Measurements from ENCODE around the gene TXNDC15.
"Not testable (repeated sequence)": the region's sequence is repeated elsewhere in the genome, so short reads cannot be mapped to it uniquely, and the experiment has no call there.

Gene TXNDC15

GRCh38 chr5:134904610-134905245 is 30.6 kb downstream of the TXNDC15 start, which contains the start of gene PCBD2:
Gene PCBD2 (plus strand): TSS chr5:134905131. CDS start chr5:134905140, 9 bp downstream.
- Histone ChIP-seq H3K4me3 (ENCODE audit: low read length in 2 of 2) (peak within 1 kb of the TSS; percentile 86 to 87), H3K9ac (ENCODE audit: low read length in 2 of 2) (peak within 1 kb of the TSS; percentile 84 to 96), H3K4me1 (ENCODE audit: control insufficient read depth, insufficient read depth, low read length) (no peaks in the 10 kb centered on the region), H3K9me3 (ENCODE audit: control insufficient read depth in 2 of 2, low read length in 2 of 2) (no peaks in the 10 kb centered on the region), H3K27ac (ENCODE audit: low read length) (peak within 1 kb of the TSS; percentile 93), H3K27me3 (ENCODE audit: control insufficient read depth in 1 of 2, insufficient read depth in 2 of 2, low read length in 2 of 2) (no peaks in the 10 kb centered on the region), H3K36me3 (ENCODE audit: control insufficient read depth in 2 of 2, insufficient read depth in 2 of 2, low read length in 2 of 2) (peaks cover 2 to 4% of the 10 kb centered on the region in 2 donors)

GRCh38 chr5:134905246-134905996 is 31.2 kb downstream of the TXNDC15 start:
- Histone ChIP-seq H3K27me3 (ENCODE audit: control insufficient read depth in 1 of 2, insufficient read depth in 2 of 2, low read length in 2 of 2) (no peaks in the 10 kb centered on the region), H3K4me1 (ENCODE audit: control insufficient read depth, insufficient read depth, low read length) (no peaks in the 10 kb centered on the region), H3K9me3 (ENCODE audit: control insufficient read depth in 2 of 2, low read length in 2 of 2) (no peaks in the 10 kb centered on the region), H3K9ac (ENCODE audit: low read length in 2 of 2) (peak overlapping the region; percentile 80 to 84), H3K4me3 (ENCODE audit: low read length in 2 of 2) (peak overlapping the region; percentile 86 to 87), H3K36me3 (ENCODE audit: control insufficient read depth in 2 of 2, insufficient read depth in 2 of 2, low read length in 2 of 2) (peaks cover 3 to 8% of the 10 kb centered on the region in 2 donors), H3K27ac (ENCODE audit: low read length) (peak overlapping the region; percentile 93)

- Histone ChIP-seq H3K4me3 (ENCODE audit: low read length in 2 of 2) (no peak overlapping the region), H3K36me3 (ENCODE audit: control insufficient read depth in 2 of 2, insufficient read depth in 2 of 2, low read length in 2 of 2) (peaks cover 4 to 18% of the 10 kb centered on the region in 2 donors), H3K27ac (ENCODE audit: low read length) (no peak overlapping the region), H3K27me3 (ENCODE audit: control insufficient read depth in 1 of 2, insufficient read depth in 2 of 2, low read length in 2 of 2) (no peaks in the 10 kb centered on the region), H3K4me1 (ENCODE audit: control insufficient read depth, insufficient read depth, low read length) (no peaks in the 10 kb centered on the region), H3K9me3 (ENCODE audit: control insufficient read depth in 2 of 2, low read length in 2 of 2) (no peaks in the 10 kb centered on the region), H3K9ac (ENCODE audit: low read length in 2 of 2) (no peak overlapping the region)
Observed at GRCh38 chr5:134906811-134907210, 32.6 kb downstream of the TXNDC15 start.

- H3K4me3 ChIP-seq (ENCODE audit: low read length in 2 of 2); H3K27ac ChIP-seq (ENCODE audit: low read length); H3K4me1 ChIP-seq (ENCODE audit: control insufficient read depth, insufficient read depth, low read length); H3K27me3 ChIP-seq (ENCODE audit: control insufficient read depth in 1 of 2, insufficient read depth in 2 of 2, low read length in 2 of 2); H3K9me3 ChIP-seq (ENCODE audit: control insufficient read depth in 2 of 2, low read length in 2 of 2); H3K9ac ChIP-seq (ENCODE audit: low read length in 2 of 2): not testable (repeated sequence)
- peaks cover 13 to 32% of the 10 kb centered on the region in 2 donors for H3K36me3 ChIP-seq (ENCODE audit: control insufficient read depth in 2 of 2, insufficient read depth in 2 of 2, low read length in 2 of 2)
Observed at GRCh38 chr5:134910752-134911151, 36.6 kb downstream of the TXNDC15 start.

- H3K9ac ChIP-seq (ENCODE audit: low read length in 2 of 2) = no peak overlapping the region
- H3K27ac ChIP-seq (ENCODE audit: low read length) = no peak overlapping the region
- H3K36me3 ChIP-seq (ENCODE audit: control insufficient read depth in 2 of 2, insufficient read depth in 2 of 2, low read length in 2 of 2) = peaks cover 13 to 36% of the 10 kb centered on the region in 2 donors
- no peaks in the 10 kb centered on the region for H3K27me3 ChIP-seq (ENCODE audit: control insufficient read depth in 1 of 2, insufficient read depth in 2 of 2, low read length in 2 of 2)
- no peaks in the 10 kb centered on the region for H3K9me3 ChIP-seq (ENCODE audit: control insufficient read depth in 2 of 2, low read length in 2 of 2)
- no peak overlapping the region for H3K4me3 ChIP-seq (ENCODE audit: low read length in 2 of 2)
- no peaks in the 10 kb centered on the region for H3K4me1 ChIP-seq (ENCODE audit: control insufficient read depth, insufficient read depth, low read length)
Observed at GRCh38 chr5:134911285-134912206, 37.4 kb downstream of the TXNDC15 start.

- Histone ChIP-seq H3K9me3 (ENCODE audit: control insufficient read depth in 2 of 2, low read length in 2 of 2) (no peaks in the 10 kb centered on the region), H3K27ac (ENCODE audit: low read length) (no peak overlapping the region), H3K4me3 (ENCODE audit: low read length in 2 of 2) (no peak overlapping the region), H3K9ac (ENCODE audit: low read length in 2 of 2) (no peak overlapping the region), H3K36me3 (ENCODE audit: control insufficient read depth in 2 of 2, insufficient read depth in 2 of 2, low read length in 2 of 2) (peaks cover 16 to 38% of the 10 kb centered on the region in 2 donors), H3K4me1 (ENCODE audit: control insufficient read depth, insufficient read depth, low read length) (no peaks in the 10 kb centered on the region), H3K27me3 (ENCODE audit: control insufficient read depth in 1 of 2, insufficient read depth in 2 of 2, low read length in 2 of 2) (no peaks in the 10 kb centered on the region)
Observed at GRCh38 chr5:134913254-134913653, 39.1 kb downstream of the TXNDC15 start.

- Histone ChIP-seq H3K36me3 (ENCODE audit: control insufficient read depth in 2 of 2, insufficient read depth in 2 of 2, low read length in 2 of 2) (peaks cover 16 to 38% of the 10 kb centered on the region in 2 donors), H3K4me3 (ENCODE audit: low read length in 2 of 2) (no peak overlapping the region), H3K27ac (ENCODE audit: low read length) (no peak overlapping the region), H3K9me3 (ENCODE audit: control insufficient read depth in 2 of 2, low read length in 2 of 2) (no peaks in the 10 kb centered on the region), H3K4me1 (ENCODE audit: control insufficient read depth, insufficient read depth, low read length) (no peaks in the 10 kb centered on the region), H3K9ac (ENCODE audit: low read length in 2 of 2) (no peak overlapping the region), H3K27me3 (ENCODE audit: control insufficient read depth in 1 of 2, insufficient read depth in 2 of 2, low read length in 2 of 2) (no peaks in the 10 kb centered on the region)
Observed at GRCh38 chr5:134913795-134914194, 39.6 kb downstream of the TXNDC15 start.

- H3K9ac ChIP-seq (ENCODE audit: low read length in 2 of 2) = no peak overlapping the region
- no peaks in the 10 kb centered on the region for H3K9me3 ChIP-seq (ENCODE audit: control insufficient read depth in 2 of 2, low read length in 2 of 2)
- peaks cover 16 to 19% of the 10 kb centered on the region in 2 donors for H3K36me3 ChIP-seq (ENCODE audit: control insufficient read depth in 2 of 2, insufficient read depth in 2 of 2, low read length in 2 of 2)
- H3K27me3 ChIP-seq (ENCODE audit: control insufficient read depth in 1 of 2, insufficient read depth in 2 of 2, low read length in 2 of 2) = no peaks in the 10 kb centered on the region
- no peak overlapping the region for H3K27ac ChIP-seq (ENCODE audit: low read length)
- H3K4me3 ChIP-seq (ENCODE audit: low read length in 2 of 2) = no peak overlapping the region
- no peaks in the 10 kb centered on the region for H3K4me1 ChIP-seq (ENCODE audit: control insufficient read depth, insufficient read depth, low read length)
Observed at GRCh38 chr5:134917070-134917815, 43.1 kb downstream of the TXNDC15 start.

GRCh38 chr5:134918861-134919260 is 44.7 kb downstream of the TXNDC15 start:
- Histone ChIP-seq H3K4me3 (ENCODE audit: low read length in 2 of 2) (no peak overlapping the region), H3K27ac (ENCODE audit: low read length) (no peak overlapping the region), H3K36me3 (ENCODE audit: control insufficient read depth in 2 of 2, insufficient read depth in 2 of 2, low read length in 2 of 2) (peaks cover 11 to 12% of the 10 kb centered on the region in 2 donors), H3K9ac (ENCODE audit: low read length in 2 of 2) (no peak overlapping the region), H3K9me3 (ENCODE audit: control insufficient read depth in 2 of 2, low read length in 2 of 2) (no peaks in the 10 kb centered on the region), H3K4me1 (ENCODE audit: control insufficient read depth, insufficient read depth, low read length) (no peaks in the 10 kb centered on the region), H3K27me3 (ENCODE audit: control insufficient read depth in 1 of 2, insufficient read depth in 2 of 2, low read length in 2 of 2) (no peaks in the 10 kb centered on the region)
